GM18519 (cell line): ENCODE results near the gene TMEM229B.
"Not testable (repeated sequence)": the region's sequence is repeated elsewhere in the genome, so short reads cannot be mapped to it uniquely, and the experiment has no call there.

Source experiments
- ATAC-seq: cut with Tn5 transposase; IDR thresholded peaks from one replicate; pipeline ENCODE4 v1.9.1; 2021; ENCODE audit warnings: mild to moderate bottlenecking, moderate library complexity; ENCODE audit not compliant: unreplicated experiment, low FRiP score

The TMEM229B gene

DNA sequence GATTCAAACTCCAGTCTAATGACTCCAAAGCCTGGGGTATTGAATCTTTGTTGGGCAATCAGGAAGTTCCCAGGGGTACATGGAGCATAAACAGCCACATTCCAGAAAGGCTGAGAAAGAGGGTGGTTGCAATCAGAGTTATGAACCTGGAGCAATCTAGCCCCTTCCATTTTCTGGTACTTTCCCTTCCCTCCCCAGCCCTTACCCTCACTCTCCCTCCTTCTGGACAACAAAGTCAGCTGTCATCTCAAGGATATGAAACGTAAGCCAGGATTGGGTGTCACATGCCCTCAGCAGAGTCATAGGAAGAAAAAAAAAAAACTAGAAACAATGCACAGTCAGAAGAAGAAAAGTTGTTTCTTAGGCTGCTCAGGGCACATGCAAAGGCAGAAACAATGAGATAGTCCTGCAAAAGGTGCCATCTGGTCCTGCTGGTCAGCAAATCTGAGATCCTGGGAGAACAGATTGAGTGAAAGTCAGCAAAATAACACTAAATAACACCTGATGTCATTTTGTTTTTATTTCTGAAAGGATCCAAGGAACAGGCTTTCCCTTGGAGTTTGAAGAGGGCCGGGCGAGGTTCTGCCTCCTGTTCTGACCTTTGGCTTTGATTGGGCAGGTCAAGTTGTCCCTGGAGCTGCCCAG lies 27.1 kb downstream of the TMEM229B start:
- ATAC-seq = no peak

DNA sequence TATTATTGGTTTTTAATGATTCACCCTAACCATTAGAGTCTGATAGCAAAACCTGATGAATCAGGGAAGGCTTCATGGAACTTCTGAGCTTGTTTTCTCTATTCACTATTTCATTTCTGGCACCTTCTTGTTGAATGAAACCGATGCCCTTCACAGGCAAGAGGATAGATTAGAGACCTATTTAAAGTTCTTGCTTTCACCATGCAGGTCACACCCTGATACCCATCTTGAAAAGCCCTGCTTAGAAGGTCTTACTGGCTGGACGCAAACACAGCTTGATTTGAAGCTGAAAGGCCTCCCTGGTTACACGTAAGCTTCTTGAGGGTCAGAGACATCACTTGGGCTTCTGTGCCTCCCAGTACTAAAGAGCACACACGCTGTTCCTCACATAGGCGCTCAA lies 29.2 kb downstream of the TMEM229B start:
- no peak for ATAC-seq

DNA sequence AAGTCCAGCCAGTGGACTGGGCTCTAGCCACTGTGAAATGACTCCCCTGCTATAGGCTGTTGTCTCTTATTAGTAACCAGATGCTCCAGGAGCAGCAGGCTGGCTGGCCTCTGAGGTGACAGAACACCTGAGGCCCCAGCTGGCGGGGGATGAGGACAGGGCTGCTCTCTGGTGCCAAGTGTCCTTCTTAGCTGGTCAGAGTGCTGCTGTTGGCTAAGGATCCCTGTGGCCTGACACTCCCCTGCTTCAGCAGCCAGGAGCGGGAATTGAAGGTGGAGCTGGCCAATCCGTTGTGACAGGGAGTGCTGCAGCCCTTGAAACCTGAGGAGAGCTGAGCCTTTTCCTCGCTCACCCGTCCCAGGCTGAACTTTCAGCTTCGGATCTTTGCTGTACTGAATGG lies 30.7 kb downstream of the TMEM229B start:
- ATAC-seq = no peak

DNA sequence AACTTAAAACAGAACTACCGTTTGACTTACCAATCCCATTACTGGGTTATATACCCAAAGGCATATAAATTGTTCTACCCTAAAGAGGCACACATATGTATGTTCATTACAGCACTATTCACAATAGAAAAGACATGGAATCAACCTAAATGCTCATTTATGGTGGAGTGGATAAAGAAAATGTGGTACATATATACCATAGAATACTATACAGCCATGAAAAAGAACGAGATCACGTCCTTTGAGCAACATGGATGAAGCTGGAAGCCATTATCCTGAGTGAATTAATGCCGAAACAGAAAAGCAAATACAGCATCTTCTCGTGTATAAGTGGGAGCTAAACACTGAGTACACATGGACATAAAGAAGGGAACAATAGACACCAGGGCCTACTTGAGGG lies 31.8 kb downstream of the TMEM229B start:
- ATAC-seq = no peak

DNA sequence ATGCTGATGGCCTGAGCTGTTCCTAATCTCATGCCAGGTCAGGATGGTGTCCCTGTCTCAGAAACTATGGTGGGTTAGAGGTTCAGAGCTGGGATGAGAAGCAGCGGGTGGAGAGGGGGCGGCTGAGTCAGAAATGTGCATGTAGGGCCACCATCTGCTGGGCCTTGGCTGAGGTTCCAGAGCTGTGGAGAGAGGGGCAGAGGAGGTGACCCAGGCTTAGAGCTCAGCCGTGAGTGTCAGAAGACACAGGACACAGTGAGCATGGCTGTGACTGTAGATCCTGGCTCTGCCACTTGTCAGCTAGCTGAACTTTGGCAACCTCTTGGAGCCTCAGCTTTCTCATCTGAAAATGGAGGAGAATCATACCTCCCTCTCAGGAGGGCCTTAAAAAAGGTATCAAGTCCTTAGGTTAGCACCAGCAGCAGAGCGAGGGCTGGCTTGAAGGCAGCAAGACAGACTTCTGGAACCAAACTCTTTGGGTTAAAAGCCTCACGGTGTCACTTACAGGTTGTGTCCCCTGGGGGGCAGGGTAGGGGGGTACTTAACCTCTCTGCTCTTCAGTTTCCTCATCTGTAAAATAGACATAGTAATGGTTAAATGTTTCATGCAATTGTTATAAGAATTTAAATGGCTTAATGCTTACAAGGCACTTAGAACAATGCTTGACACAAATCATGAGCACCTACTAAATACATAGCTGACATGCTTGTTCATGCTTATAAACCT lies 34.8 kb downstream of the TMEM229B start:
- ATAC-seq = no peak

DNA sequence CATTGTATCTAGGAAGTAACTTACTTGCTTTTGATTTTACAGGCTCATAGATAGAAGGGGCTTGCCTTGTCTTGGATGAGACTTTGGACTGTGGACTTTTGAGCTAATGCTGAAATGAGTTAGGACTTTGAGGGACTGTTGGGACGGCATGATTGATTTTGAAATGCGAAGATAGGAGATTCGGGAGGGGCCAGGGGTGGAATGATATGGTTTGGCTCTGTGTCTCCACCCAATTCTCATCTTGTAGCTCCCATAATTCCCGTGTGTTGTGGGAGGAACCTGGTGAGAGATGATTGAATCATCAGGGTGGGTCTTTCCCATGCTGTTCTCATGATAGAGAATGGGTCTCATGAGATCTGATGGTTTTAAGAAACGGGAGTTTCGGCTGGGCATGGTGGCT lies 36.9 kb downstream of the TMEM229B start:
- not testable (repeated sequence) for ATAC-seq

DNA sequence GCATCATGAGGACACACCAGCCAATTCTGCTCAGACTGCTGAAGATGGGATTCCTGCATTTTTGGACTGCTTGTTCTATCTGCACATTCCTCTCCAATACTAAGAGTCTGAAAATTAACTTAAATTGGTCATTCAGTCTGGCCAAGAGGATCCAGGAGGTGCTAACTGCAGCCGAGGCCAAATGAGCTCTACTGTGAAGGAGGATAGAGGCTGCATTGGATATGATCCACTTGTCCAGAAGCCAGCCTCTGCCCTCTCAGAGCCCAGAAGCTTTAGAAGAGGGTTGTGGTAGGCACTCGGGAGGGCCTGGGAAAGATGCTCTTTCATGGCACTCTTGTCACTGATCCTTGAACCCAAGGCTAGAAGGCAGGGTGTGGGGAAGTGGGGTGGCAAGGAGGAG lies 39.4 kb downstream of the TMEM229B start:
- no peak for ATAC-seq

DNA sequence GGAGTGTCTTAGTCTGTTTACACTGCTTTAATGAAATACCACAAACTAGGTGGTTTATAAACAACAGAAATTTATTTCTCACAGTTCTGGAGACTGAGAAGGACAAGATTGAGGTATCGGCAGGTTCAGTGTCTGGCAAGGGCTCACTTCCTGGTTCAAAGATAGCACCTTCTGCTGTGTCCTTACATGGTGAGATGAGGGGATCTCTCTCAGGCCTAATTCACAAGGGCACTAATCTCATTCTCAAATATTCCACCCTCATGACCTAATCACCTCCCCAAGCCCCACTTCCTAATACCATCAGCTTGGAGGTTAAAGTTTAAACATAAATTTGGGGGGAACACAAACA lies 41.5 kb downstream of the TMEM229B start:
- ATAC-seq = no peak

DNA sequence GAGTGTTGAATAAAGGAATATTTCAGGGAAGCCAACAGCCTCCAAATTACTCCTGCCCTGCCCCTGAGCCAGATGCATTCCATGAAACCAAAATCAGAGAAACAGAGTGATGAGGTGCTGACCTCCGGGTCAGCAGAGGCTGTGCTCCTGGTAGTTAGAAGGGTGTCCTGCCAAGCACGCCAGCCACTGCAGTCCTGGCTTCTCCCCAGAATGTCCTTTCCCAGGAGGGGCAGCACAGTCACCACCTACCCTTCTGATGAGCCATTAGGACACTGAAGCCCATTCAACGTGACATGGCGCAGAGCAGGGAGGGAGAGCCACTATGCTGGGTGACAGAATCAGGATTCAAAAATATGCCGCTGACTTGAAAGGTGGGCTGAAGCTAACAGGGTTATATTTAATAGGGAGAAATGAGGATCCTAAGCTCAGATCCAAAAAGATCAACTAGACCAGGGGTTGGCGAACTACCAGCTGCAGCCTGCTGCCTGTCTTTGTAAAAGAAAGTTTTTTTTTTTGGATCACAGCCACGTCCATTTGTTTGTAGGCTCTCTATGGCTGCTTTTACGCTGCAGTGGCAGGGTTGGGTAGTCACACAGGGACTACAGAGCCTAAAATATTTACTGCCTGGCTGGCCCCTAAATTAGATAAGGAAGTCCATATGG lies 42.0 kb downstream of the TMEM229B start:
- no peak for ATAC-seq

DNA sequence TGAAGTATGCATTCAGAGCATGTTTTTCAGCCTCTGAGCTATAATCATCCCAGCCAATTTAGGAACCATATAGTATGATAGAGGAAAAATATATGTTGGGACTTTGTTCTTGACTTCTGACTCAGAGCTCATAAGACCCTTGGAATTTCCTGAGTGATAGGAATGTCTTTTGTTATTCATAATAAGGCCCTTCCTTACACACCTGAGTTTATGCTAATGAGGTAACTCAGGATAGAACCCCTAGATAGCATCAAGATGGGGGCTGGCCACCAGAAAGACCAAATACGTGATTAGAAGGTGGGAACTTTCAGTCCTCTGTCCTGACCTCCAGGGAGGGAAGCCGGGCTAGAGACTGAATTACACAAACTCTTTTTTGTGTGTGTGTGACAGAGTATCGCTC lies 44.1 kb downstream of the TMEM229B start:
- no peak for ATAC-seq

DNA sequence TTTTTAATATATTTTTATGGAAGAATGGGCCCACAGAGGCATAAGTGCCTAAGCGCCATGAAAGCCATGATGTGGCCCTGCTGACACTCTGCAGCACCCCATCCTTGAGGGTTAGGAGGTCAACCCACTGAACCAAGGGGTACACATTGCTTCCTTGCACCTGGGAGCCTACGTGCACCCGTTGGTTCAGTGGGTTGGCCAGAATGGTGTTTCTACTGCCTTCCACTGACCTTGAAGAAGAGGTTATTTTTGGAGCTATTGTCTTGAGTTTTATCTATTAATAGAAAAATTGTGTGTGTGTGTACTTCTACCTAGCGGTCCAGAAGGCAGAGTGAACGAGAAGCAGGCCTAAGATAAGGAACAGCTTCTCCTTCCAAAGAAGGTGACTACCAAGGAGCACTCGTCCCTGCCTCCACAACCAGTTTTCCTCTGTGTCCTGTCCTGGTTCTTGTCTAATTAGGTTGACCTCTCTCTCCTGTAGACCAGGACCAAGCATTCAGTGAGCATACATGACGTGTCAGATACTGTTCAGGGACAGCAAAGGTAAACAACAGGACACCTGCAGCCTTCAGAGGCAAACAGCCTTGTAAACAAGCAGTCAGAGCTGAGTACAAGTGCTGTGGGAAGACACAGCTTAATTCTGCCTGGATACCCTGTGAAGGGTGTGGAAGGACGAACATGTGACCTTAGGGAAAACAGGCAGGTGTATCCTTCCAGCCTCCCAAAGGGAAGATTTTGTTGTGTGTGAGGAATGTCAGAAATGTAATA lies 46.2 kb downstream of the TMEM229B start:
- ATAC-seq = no peak

DNA sequence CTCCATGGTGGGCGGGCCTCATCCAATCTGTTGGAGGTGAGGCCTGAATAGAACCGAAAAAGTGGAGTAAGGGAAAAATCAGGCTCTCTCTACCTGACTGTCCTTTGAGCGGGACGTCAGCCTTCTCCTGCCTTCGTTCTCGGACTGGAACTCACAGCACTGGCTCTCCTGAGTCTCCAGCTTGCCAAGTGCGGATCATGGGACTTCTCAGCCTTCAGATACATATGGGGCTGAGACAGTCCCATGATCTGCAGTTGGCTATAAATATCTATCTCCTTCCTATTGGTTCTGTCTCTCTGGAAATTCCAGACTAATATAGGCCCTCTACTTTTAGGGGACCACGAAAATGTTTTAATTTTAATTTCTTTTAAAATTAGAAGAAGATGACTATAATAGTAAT lies 46.8 kb downstream of the TMEM229B start:
- no peak for ATAC-seq

DNA sequence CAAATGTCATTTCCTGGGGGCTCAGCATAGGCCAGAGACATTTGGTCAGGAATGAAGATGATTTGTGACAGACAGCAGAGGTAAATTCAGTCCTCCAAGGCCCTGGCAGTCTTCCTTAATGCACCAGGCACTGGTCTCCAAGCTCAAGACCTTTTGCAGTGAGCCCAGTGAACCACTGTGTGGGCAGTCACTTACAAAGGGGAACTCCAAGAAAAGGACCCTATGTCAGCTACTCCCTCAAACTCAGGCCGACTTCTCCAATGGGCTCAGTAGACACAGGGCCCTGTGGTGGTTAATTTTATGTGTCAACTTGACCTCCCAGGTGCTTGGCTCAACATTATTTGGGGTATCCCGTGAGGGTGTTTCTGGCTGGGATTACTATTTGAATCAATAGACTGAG lies 47.3 kb downstream of the TMEM229B start:
- ATAC-seq = no peak

DNA sequence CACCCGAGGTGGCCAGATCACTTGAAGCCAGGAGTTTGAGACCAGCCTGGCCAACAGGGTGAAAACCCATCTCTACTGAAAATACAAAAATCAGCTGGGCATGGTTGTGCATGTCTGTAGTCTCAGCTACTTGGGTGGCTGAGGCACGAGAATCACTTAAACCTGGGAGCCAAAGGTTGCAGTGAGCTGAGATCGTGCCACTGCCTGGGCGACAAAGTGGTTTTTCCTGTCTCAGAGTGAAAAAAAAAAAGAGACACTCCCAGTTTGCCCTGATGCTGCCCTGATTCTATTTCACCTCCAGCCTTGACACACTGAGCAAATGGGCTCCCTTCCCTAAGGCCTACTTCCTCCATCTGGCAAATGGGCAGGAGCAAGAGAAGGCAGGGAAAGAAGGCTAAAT lies 48.0 kb downstream of the TMEM229B start:
- no peak for ATAC-seq

DNA sequence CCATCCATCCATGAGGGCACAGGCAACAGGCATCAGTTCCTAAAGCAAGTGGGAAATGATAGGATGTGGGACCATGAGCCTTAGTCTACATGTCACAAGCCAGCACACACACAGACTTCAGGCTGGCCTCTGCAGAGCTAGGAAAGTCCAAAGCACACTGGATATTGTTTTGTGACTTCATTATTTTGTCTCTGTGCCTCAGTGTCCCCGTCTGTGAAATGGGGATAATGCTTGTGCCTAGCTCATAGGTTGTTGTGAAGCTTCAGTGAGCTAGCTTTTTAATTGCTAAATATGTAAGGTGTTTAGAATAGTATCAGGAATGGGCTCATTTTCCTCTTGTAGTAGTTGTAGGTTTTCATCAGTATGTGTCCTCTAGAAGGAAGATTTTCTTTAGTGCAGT lies 49.6 kb downstream of the TMEM229B start:
- no peak for ATAC-seq

DNA sequence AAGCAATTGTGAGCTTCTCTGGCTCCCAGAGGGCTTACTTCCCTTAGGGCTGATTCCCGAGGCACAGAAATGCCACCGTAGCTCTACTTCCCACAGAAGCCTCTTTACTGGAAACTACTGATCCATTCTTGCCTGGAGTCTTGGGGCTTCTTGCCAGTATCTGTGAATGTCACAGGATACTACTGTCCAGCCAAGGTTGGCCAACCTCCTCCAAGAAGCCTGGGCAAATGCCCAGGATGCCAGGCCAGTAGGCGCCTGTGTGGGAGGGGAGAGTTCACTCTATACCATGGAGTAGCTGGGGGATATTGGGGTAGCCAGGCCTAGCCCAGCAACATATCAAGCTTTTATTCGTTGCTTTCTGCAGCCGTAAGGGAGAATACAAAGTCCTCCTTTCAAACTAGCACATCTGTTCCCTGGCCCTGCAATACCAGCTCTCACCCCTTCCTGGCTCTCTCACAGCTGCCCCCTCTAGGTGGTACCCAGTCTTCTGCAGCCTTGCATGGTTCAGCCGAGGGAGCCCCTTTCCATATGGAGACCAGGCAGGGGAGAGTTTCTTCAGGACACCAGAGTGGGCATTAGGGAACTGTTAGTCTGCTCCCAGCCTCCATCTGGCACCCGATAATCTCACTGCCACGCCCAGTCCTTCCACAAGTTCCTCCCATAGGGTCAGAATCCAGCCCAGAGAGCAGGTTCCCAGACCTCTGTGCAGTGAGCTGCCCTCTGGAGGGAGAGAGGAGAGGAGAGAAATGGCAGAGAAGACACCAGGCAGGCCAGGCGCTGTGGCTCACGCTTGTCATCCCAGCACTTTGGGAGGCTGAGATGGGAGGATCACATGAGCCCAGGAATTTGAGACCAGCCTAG lies 52.3 kb downstream of the TMEM229B start:
- no peak for ATAC-seq

DNA sequence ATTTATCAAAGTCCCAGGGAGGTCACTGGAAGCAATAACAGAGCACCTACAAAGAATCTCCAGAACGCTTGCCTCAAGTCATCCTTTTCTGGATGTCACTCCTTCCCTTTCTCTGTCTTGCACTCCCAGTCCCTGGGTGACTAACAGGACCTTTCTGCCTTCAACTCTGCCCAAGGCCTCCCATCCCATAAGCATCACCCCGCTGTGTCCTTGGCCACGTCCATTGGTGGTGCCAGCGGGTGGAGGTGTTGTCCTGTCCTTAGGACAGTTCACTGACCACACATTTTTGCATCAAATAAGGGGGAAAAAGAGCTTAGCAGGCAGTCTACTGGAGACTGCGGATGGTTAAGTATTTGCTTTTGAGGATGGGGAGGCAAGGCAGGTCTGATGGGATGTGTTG lies 52.9 kb downstream of the TMEM229B start:
- ATAC-seq = no peak

DNA sequence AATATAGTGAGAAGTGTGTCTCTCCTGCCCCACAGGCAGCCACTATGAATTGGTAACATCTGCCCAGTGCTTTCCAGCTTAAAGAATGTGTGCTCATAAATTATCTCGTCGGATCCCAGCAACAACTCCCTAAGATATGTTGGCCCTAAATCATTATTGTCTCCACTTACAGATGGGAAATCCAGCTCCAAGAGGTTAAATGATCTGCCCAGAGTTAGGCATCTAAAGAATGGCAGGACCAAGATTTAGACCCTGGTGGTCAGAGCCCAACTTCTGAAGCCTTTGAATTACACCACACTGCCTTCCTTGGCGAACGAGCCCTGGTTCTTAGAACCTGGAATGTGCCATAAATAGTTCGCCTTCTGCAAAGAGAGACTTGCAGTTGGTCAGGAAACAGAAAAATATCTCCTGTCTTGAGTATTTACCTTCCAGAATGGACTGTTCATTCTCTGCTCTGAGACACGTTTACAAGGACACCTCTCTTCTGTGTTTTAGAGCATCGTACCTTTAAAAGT lies 56.4 kb downstream of the TMEM229B start:
- no peak for ATAC-seq

DNA sequence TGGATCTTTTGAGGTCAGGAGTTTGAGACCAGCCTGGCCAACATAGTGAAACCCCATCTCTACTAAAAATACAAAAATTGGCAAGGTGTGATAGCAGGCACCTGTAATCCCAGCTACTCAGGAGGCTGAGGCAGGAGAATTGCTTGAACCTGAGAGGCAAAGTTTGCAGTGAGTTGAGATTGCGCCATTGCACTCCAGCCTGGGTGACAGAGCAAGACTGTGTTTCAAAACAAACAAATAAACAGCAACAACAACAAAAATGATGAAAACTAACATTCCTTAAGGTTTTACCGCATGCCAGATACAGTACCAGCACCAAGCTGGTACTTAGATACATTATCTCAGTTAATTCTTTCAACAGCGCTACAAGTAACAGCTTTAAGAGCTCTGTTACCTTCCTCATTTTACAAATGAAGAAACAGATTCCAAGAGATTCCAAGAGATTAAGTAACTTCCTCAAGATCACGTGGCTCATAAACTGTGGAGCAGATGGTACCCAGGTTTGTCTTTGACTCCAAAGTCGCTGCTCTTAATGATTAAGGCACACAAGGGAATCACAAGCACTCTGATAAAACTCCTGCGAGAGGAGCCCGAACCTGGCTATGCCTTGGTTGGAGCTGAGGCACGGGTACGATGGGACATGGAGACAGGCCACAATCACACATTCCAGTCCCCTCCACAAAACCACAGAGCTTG lies 58.9 kb downstream of the TMEM229B start:
- no peak for ATAC-seq
